AML-193 (cell line): ENCODE data around the gene IFI6.
"Not testable (repeated sequence)": the region's sequence is repeated elsewhere in the genome, so short reads cannot be mapped to it uniquely, and the experiment has no call there.

Source experiments
- DNase-seq, 2 experiments: peaks; one replicate each; lab custom pipeline; 2025; lab: John Stamatoyannopoulos, UW

The IFI6 gene

GRCh38 chr1:27650539-27651175 lies 21.3 kb downstream of the IFI6 start:
- no peak for DNase-seq

GRCh38 chr1:27650171-27650538 lies 21.8 kb downstream of the IFI6 start:
- DNase-seq: no peak

- no peak for DNase-seq
Observed at GRCh38 chr1:27649306-27649635, 22.7 kb downstream of the IFI6 start.

- no peak for DNase-seq
Observed at GRCh38 chr1:27648602-27649305, 23.2 kb downstream of the IFI6 start.

- DNase-seq: no peak
Observed at GRCh38 chr1:27647328-27647727, 24.7 kb downstream of the IFI6 start.

- DNase-seq: no peak
Observed at GRCh38 chr1:27646676-27647075, 25.3 kb downstream of the IFI6 start.

- no peak for DNase-seq
Observed at GRCh38 chr1:27645071-27645415, 26.9 kb downstream of the IFI6 start.

- no peak for DNase-seq
Observed at GRCh38 chr1:27644369-27645070, 27.5 kb downstream of the IFI6 start.

GRCh38 chr1:27643600-27644368 lies 28.2 kb downstream of the IFI6 start:
- peak; percentile 49 to 57 for DNase-seq

GRCh38 chr1:27640514-27640913 lies 31.5 kb downstream of the IFI6 start:
- DNase-seq: not testable (repeated sequence)

GRCh38 chr1:27638805-27639204 lies 33.2 kb downstream of the IFI6 start:
- no peak for DNase-seq

- no peak for DNase-seq
Observed at GRCh38 chr1:27638047-27638734, 33.8 kb downstream of the IFI6 start.

GRCh38 chr1:27635396-27636142 lies 36.4 kb downstream of the IFI6 start:
- DNase-seq: no peak

GRCh38 chr1:27634985-27635367 lies 37.0 kb downstream of the IFI6 start, which contains the start of gene FGR:
Gene FGR (minus strand): TSS chr1:27635185. CDS start chr1:27623916, 11,269 bp downstream.
- DNase-seq: peak; percentile 21

- peak in 1 of 2 experiments; percentile 33 for DNase-seq
Observed at GRCh38 chr1:27634177-27634984, 37.6 kb downstream of the IFI6 start.

- DNase-seq: no peak
Observed at GRCh38 chr1:27633640-27634176, 38.3 kb downstream of the IFI6 start.

- DNase-seq: no peak
Observed at GRCh38 chr1:27633298-27633610, 38.7 kb downstream of the IFI6 start.

- peak; percentile 27 to 56 for DNase-seq
Observed at GRCh38 chr1:27632387-27633297, 39.4 kb downstream of the IFI6 start.

- no peak for DNase-seq
Observed at GRCh38 chr1:27630859-27631491, 41.0 kb downstream of the IFI6 start.
